22Rv1 (cell line): ENCODE results near the gene GAL3ST2.

Source experiments
- ZFX ChIP-seq: fragments of 450-650 bp; IDR thresholded peaks from 2 replicates; pipeline ENCODE4 v1.6.1; 2017; ENCODE audit warnings: antibody characterized with exemption, borderline replicate concordance
- TF ChIP-seq, protein P1 (sequence below): fragments of 450-650 bp; IDR thresholded peaks from 2 replicates; pipeline ENCODE4 v1.5.1; 2017; ENCODE audit warnings: mild to moderate bottlenecking

DNA sequence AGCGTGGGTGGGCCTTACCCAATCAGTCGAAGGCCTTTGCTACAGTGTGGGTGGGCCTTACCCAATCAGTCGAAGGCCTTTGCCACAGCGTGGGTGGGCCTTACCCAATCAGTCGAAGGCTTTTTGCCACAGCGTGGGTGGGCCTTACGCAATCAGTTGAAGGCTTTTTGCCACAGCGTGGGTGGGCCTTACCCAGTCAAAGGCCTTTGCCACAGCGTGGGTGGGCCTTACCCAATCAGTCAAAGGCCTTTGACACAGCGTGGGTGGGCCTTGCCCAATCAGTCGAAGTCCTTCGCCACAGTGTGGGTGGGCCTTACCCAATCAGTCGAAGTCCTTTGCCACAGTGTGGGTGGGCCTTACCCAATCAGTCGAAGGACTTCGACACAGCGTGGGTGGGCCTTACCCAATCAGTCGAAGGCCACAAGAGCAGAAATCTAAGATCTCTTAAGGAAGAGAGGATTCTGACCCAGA is 16.3 kb upstream of the GAL3ST2 start:
- TF ChIP-seq, protein P1, sequence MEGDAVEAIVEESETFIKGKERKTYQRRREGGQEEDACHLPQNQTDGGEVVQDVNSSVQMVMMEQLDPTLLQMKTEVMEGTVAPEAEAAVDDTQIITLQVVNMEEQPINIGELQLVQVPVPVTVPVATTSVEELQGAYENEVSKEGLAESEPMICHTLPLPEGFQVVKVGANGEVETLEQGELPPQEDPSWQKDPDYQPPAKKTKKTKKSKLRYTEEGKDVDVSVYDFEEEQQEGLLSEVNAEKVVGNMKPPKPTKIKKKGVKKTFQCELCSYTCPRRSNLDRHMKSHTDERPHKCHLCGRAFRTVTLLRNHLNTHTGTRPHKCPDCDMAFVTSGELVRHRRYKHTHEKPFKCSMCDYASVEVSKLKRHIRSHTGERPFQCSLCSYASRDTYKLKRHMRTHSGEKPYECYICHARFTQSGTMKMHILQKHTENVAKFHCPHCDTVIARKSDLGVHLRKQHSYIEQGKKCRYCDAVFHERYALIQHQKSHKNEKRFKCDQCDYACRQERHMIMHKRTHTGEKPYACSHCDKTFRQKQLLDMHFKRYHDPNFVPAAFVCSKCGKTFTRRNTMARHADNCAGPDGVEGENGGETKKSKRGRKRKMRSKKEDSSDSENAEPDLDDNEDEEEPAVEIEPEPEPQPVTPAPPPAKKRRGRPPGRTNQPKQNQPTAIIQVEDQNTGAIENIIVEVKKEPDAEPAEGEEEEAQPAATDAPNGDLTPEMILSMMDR, result no peak
- no peak for TF ChIP-seq ZFX
